ENCODE results near the gene GALNT14.

The GALNT14 gene

DNA sequence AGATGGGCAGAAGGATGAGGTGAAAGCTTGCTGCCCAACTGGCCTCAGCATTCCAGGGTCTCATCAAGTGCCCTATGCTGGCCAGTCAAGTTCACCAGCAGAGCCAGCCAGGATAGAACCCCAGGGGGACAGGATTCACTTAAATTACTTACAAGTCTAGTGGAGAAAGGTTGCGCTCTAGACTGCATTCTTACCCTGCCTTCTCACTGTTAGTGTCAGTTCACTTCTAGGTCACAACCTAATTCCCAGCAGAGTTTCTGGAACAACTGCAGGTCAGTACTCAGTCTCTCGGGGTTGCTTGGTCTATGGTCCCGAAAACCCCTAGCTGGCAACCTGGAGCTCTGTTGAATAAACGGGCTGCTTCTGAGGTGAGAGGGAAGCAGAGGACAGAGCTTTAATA, 32.9 kb upstream of the GALNT14 start:
- H3K4me2 ChIP-seq: no peak overlapping the region
- H4K20me1 ChIP-seq (ENCODE audit: insufficient read depth): no peaks in the 10 kb centered on the region
- no peak overlapping the region for H3K27ac ChIP-seq
- no peaks in the 10 kb centered on the region for H3K27me3 ChIP-seq (ENCODE audit: insufficient read depth, low read depth)
- TF ChIP-seq CTCF (conservative IDR thresholded peaks at IDR 0.05; ENCODE audit: low read depth, low read length): no peak
- no peaks in the 10 kb centered on the region for H3K36me3 ChIP-seq (ENCODE audit: insufficient read depth)
- no peak overlapping the region for H3K4me3 ChIP-seq (IDR thresholded peaks at IDR 0.05; ENCODE audit: insufficient read depth, low read depth, low read length)
- no peaks in the 10 kb centered on the region for H3K4me1 ChIP-seq (ENCODE audit: low read depth, poor library complexity, severe bottlenecking)
- H3K79me2 ChIP-seq (ENCODE audit: insufficient read depth, low read depth): no peaks in the 10 kb centered on the region
- no peak overlapping the region for H2AFZ ChIP-seq (ENCODE audit: low read depth)
- H3K9ac ChIP-seq: no peak overlapping the region

DNA sequence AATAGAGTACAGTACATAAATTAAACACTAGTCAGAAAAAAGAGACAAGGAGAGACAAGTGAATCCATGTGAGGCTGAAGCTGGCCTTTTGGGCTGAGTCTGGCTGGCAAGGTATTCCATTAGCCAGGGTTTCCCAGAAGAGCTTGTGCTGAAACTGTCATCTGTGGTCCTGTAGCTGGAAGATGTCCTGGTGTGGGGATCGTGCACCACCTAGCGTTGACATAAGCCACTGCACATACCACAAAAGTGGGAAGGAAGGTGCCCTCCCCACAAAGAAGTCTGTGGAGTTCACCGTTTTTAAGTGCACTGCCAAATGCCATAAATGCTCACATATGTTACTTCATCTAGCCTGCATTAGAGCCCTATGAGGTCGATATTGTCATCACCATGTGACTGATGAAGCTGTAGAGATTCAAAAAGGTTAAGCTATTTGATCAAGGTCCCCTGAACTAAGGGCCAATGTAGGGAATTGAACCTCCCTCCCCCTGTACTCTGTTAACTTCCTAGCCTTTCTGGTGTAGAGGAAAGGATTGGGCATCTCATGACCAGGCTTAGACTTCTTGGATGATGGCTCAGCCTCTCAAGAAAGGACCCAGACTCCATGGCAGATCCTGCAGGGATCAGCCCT, 31.9 kb upstream of the GALNT14 start:
- peak; percentile 92 for TF ChIP-seq CTCF (conservative IDR thresholded peaks at IDR 0.05; ENCODE audit: low read depth, low read length)
- H3K4me2 ChIP-seq: no peak overlapping the region

DNA sequence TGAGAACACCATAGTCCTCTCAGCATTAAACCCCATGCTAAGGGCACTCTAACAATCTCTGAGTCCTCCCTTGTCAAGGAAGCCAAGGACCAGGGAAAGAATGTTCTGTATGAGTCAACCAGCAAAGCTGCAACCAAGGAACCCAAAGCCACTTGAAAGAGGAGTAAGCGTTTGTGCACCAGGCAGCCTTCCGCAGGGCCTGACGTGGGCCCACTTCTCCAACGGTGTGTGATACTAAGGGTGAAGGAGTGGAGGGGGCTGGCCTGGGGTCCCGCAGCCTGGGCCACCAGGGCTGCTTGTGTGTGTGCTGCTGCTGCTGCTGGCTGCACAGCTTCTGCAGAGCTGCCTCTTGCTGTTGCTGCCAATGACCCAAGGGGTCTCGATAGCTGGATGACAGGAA, 30.1 kb upstream of the GALNT14 start:
- Histone ChIP-seq H3K79me2 (ENCODE audit: insufficient read depth, low read depth) (no peaks in the 10 kb centered on the region), H3K4me1 (ENCODE audit: low read depth, poor library complexity, severe bottlenecking) (no peaks in the 10 kb centered on the region), H4K20me1 (ENCODE audit: insufficient read depth) (no peaks in the 10 kb centered on the region), H3K36me3 (ENCODE audit: insufficient read depth) (no peaks in the 10 kb centered on the region), H3K27ac (no peak overlapping the region), H3K27me3 (ENCODE audit: insufficient read depth, low read depth) (no peaks in the 10 kb centered on the region), H3K4me2 (no peak overlapping the region), H3K4me3 (IDR thresholded peaks at IDR 0.05; ENCODE audit: insufficient read depth, low read depth, low read length) (no peak overlapping the region), H2AFZ (ENCODE audit: low read depth) (no peak overlapping the region), H3K9ac (no peak overlapping the region)
- no peak for TF ChIP-seq CTCF (conservative IDR thresholded peaks at IDR 0.05; ENCODE audit: low read depth, low read length)

More for the DNA sequence above, 31.9 kb upstream of the GALNT14 start:
- Histone ChIP-seq H3K27ac (no peak overlapping the region), H3K36me3 (ENCODE audit: insufficient read depth) (no peaks in the 10 kb centered on the region), H4K20me1 (ENCODE audit: insufficient read depth) (no peaks in the 10 kb centered on the region), H3K79me2 (ENCODE audit: insufficient read depth, low read depth) (no peaks in the 10 kb centered on the region), H3K9ac (no peak overlapping the region), H3K4me1 (ENCODE audit: low read depth, poor library complexity, severe bottlenecking) (no peaks in the 10 kb centered on the region), H3K4me3 (IDR thresholded peaks at IDR 0.05; ENCODE audit: insufficient read depth, low read depth, low read length) (no peak overlapping the region), H3K27me3 (ENCODE audit: insufficient read depth, low read depth) (no peaks in the 10 kb centered on the region), H2AFZ (ENCODE audit: low read depth) (no peak overlapping the region)

DNA sequence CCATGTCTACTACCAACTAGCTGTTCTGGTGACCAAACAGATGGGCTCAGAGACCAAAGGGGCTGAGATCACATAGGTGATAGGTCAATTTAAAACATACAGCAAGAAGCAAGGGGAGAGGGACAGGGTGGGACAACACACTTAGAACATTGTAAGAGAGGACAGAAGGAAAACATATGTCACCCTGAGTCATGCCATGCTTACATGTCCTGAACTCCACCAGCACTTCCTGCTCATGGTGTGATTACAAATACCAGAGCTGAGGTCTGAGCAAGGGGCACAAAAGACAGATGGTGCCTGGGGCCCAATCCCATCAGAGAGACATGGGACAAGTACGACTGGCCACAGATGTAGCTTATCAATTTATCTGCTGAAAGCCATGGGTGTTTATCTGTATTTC, 28.7 kb upstream of the GALNT14 start:
- Histone ChIP-seq H4K20me1 (ENCODE audit: insufficient read depth) (no peaks in the 10 kb centered on the region), H3K79me2 (ENCODE audit: insufficient read depth, low read depth) (no peaks in the 10 kb centered on the region), H3K4me3 (IDR thresholded peaks at IDR 0.05; ENCODE audit: insufficient read depth, low read depth, low read length) (no peak overlapping the region), H2AFZ (ENCODE audit: low read depth) (no peak overlapping the region), H3K27ac (no peak overlapping the region), H3K9ac (no peak overlapping the region), H3K27me3 (ENCODE audit: insufficient read depth, low read depth) (no peaks in the 10 kb centered on the region), H3K4me1 (ENCODE audit: low read depth, poor library complexity, severe bottlenecking) (no peaks in the 10 kb centered on the region), H3K4me2 (no peak overlapping the region), H3K36me3 (ENCODE audit: insufficient read depth) (no peaks in the 10 kb centered on the region)
- no peak for TF ChIP-seq CTCF (conservative IDR thresholded peaks at IDR 0.05; ENCODE audit: low read depth, low read length)

All from KMS-11 (cell line).